Inflammatory macrophage treated with lipopolysaccharide for 4 hours (primary cell): ENCODE data around the gene KIAA1217.
"Not testable (repeated sequence)": the region's sequence is repeated elsewhere in the genome, so short reads cannot be mapped to it uniquely, and the experiment has no call there.

Source experiments
- DNase-seq: peaks from one replicate; pipeline ENCODE4 v3.0.0-alpha.2; 2020

KIAA1217 gene

DNA sequence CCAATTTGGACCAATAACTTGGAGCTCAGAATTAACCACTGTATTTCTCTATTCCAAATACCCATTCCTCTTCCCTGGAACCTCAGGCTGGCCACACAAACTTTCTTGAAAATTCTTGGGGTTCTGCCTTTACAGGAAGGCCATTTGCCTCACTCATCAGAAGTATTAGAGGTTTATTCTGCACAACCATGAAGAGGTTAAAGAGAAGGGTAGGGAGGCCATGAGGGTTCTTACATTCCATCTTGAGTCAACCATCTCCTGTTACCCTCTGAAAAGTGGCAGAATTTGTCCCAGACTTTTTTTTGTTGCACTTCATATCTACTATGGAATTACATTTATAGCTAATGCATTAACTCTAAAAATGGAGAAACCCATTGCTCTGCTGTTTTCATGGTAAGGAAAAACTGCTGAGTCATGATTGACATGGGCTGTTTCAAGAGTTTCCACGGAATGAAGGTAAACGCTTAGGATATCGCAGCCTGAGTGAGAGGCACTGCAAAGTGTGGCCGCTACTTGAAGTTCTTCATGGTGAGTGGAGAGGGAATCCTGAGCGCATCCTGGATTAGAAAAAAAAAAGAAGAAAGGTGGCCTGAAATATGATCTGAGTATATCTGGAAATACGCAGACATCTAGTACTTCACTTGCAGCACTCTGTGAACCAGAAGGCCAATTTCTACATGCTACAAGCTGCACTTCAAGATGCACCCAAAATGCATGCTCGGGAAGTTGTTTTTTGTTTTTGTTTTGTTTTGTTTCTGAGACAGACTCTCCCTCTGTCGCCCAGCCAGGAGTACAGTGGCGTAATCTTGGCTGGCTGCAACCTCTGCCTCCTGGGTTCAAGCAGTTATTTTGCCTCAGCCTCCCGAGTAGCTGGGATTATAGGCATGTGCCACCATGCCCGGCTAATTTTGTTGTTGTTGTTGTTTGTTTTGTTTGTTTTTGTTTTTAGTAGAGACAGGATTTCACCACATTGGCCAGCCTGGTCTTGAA is 83.7 kb downstream of the KIAA1217 start:
- no peak for DNase-seq

DNA sequence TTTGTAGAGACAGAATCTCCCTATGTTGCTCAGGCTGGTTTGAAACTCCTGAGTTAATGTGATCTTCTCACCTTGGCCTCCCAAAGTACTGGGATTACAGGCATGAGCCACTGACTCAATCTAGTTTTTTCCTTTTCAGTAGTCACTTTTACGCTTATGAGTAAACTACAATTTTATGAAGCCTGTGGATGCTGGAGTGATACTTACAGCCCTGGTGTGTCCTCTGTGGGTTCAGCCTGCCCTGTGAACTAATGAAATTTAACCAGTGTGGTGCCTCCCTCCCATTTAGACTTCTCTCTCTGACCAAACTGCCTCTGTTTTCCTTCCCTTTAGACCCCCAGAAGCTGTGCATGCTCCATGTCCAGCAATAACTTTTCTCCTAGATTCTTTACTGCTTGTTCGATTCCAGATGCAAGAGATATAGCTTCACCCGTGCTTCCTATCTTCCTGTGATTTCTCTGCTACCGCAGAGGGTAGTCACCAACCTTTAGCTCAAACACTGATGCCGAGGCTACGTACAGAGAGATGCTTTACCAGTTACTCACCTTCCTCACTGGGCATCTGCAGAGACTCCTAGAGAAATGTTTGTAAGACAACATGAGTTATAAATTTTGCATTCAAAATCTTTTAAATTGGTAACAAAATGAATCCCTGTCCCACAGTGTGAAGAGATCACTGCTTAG is 90.8 kb downstream of the KIAA1217 start:
- DNase-seq, result no peak

DNA sequence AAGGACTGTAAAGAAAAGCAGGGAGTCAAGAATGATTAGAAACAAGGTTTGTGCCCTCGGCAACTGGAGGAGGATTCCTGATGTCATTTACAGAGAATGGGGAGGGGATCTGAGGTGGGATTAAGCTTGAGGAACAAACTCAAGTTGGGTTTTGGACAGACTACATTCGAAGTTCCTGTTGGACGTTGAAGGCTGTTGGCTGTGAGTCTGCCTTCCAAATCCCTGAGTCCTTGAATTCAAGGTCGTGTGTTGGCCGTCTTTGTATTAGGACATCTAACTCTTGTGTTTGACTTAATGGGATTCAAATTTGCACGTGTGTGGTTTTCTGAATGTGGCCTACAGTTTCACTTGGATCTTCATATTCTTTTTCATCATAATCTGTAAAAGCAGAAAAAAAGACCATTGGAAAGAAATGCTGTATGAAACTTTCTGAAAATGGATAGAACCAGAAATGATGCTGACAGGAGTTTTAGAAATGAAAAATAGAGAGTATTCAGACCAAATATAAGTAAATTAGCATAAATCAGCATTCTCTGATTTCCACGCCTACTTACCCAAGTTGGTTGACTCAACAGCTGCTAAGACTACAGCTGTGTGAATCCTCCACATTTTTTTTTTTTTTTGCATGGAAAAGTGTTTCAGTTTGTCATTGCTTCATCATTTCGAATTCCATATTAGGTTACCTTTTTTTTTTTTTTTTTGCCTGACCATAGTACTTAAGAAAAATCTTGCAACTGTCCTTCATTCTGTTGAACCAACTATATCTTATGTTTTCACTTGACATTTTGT is 94.8 kb downstream of the KIAA1217 start:
- DNase-seq, result no peak

DNA sequence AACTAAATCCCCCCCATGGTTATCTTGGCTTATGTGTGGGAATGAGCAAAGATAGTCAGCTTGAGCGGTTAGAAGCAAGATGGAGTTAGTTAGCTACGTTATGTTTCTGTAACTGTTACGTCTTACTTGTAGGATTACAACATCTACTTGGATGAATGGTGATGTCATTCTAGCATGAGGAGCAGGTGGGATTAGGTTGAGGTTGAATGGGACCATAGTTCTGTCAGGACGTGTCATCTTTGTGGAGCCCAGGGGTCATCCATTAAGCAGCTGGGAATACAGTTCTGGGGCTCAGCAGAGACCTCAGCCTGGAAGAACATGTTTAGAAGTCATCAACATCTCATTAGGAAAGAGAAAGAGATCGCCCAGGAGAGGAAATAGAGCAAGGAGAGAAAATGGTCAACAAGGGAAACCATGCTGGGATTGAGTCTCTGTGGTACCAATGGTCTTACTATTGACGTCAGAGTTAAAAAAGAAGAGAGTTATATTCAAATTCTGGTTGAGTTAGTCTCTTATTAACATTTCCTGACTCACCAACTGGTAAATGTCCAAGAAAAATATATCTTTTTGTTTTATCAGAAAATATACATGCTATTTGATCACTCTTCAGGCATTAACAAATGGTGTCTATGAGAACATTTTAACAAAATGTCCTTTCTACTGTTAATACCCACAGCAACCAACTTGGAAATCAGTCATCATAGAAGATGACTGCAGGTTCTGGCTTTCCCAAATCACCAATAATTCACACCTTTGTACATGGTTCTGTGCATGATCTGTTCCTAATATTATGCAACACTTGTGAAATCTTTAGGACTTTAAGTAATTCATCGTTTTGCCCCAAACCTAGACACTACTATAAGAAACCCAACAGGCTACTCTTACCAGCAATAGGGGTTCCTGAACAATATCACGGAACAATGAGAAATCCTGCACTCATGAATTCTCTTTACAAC is 96.9 kb downstream of the KIAA1217 start:
- DNase-seq, result no peak

DNA sequence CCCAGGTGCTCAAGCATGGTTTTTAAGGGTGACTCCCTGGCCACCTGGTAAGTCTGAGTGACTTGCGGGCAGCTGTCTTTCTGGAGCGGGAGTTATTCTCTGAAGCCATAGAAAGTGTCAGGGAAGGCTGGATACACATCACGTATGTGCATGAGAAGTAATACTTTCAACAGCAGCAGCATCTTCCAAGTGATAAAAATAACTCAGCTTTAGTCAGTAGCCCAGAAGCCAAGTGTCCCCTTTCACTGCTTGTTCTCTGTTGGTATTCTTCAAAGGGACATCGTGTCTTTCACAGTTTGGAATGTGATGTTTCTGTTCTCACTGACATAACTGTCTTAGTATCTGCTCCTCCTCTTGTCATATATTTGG is 97.6 kb downstream of the KIAA1217 start:
- DNase-seq, result no peak

DNA sequence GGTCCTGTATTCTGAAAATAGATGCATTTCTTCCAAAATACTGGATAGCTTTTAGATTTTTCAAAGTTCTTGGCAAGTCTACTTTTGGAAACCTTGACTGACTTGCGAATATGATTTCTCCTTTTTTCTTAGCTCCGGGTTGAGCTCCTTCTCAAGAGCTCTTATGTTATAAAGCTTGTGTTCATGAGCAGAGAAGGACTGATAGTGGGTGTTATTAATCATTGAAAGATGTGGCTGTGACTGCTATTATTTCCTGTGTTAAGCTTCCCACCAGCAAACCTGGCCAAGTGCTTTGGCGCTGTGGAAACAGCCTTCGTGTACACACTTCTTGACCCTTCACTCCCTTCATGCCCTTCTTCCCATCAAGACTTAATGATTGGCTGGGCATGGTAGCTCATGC is 98.2 kb downstream of the KIAA1217 start:
- no peak for DNase-seq

GRCh38 chr10:24307696-24308485 is 99.0 kb downstream of the KIAA1217 start:
- DNase-seq, result no peak

DNA sequence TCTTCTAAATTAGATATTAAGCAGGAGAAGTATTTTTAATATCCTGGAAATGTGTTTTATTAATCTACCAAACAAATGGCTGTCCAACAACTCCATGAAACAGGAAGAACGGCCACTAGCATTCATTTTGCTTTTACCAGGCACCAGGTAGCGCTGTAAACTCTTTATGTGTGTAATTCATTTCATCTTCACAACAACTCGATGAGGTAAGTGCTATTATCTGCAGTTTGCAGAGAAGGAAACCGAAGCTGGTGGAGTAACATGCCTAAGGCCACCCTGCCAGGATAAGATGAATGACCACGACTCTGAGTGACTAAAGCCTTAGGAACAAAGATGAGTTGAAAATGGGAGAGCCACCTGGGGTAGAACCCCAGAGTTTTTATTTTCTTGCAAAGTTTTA is 101.2 kb downstream of the KIAA1217 start:
- DNase-seq, result no peak

GRCh38 chr10:24311888-24312287 is 103.0 kb downstream of the KIAA1217 start:
- DNase-seq, result no peak

DNA sequence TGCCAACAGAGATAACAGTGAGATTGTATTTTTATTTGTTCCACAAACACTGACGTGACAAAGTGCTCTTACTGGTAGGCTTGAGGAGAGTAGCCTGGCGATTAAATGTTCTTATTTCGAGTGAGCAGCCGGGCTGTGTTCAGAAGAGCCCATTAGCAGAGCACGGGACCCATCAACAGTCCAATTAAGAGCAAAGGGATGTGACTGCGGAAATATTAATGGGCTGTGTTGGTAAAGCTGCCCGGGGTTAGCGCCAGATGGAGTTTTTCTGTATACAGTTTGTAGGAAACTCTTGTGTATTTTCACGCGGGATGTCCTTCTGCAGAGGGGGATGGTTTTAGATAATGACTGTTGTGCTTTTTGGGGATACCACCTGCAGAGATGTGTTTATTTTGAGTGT is 104.3 kb downstream of the KIAA1217 start:
- DNase-seq, result no peak

GRCh38 chr10:24315211-24315610 is 106.3 kb downstream of the KIAA1217 start:
- DNase-seq, result no peak

DNA sequence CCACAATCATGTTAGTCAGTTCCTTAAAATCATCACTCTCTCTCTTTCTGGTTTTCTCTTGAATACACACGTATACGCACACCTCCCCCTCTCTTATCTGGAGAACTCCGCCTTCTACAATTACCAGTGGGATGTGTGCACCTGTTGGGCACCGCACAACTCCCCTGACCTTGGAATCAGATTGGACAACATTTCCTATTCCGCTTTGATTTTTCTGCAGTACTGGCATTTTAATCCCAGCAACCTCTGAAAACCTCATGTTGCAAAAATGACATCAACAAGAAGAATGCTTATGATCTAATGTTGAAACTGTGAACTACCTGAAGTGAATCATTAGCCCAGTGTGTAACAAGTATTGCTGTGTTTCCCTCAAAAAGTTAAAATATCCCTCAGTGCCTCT is 109.6 kb downstream of the KIAA1217 start:
- DNase-seq, result no peak

DNA sequence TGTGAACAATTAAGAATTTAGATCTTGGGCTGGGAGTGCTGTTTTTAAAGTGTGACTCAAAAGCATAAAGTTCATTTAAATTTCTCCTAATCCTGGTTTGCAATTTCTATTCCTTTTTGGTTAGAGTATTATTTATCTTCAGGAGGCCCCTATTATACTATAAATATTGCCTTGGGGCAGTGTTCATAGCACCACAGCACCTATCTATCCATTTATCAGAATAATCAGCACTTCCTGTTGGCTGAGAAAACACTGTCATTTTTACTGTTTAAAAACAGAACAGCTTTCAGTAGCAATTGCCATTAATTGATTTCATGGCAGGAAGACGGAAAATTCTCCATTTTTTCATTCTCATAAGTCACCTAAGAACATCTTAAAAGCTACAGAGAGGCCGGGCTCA is 111.4 kb downstream of the KIAA1217 start:
- no peak for DNase-seq

DNA sequence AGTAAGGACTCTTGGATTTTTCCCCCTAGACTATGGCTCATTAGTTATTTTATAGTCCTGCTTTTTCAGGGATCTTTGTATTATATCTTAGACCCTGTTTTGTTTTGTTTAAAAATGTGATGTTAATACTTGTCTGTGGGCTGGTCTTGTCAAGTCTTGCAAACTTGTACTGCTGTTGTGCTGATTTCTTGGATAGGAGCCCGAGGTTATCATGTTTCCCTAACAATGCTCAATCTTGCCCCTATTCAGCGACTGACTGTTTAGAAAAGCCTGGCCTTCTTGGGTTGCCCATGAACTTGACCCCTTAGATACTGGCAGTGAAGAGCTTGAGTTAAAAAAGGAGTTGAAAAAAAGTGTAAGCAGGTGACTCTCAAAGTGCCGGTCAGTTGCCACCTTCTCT is 115.7 kb downstream of the KIAA1217 start:
- no peak for DNase-seq

- no peak for DNase-seq
These were observed 122.5 kb downstream of the KIAA1217 start for GRCh38 chr10:24331457-24331856.

- no peak for DNase-seq
These were observed 124.8 kb downstream of the KIAA1217 start for GRCh38 chr10:24333736-24334135.

DNA sequence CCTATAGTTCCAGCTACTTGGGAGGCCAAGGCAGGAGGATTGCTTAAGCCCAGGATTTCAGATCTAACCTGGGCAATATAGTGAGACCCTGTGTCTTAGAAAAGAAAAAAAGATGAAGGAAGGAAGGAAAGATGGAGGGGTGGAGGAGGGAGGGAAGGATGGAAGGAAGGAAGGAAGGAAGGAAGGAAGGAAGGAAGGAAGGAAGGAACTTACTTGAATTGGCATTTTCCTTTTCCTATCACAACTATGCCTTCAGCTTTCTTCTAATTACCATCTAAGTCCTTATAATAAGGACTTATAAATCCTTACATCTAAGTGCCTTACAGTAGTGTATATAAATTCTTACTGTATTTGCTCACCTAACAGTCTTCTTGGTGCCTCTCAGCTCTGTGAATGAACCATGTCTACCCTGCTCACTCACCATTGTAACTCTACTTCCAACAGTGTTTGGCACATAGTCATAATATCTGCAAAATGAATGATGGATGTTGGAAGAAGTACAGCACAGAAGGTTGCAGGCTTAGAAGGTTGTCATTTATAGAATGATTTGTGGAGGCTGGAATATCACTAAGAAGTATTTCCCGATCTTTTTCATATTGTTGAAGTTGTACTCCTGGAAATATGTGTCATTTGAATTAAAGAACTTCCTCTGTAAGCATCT is 125.5 kb downstream of the KIAA1217 start:
- DNase-seq, result no peak

DNA sequence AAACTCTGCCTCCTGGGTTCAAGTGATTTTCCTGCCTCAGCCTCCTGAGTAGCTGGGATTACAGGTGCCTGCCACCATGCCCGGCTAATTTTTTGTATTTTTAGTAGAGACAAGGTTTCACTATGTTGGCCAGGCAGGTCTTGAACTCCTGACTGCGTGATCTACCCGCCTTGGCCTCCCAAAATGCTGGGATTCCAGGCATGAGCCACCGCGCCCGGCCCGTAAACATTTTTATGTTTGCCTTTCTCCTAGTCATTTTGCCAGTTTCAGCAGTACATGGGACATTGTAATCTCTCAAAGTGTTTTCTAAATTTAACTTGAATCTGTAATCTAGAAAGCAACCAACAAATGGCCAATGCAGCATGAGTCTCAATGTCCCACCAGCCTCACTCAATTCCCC is 128.8 kb downstream of the KIAA1217 start:
- DNase-seq, result not testable (repeated sequence)

DNA sequence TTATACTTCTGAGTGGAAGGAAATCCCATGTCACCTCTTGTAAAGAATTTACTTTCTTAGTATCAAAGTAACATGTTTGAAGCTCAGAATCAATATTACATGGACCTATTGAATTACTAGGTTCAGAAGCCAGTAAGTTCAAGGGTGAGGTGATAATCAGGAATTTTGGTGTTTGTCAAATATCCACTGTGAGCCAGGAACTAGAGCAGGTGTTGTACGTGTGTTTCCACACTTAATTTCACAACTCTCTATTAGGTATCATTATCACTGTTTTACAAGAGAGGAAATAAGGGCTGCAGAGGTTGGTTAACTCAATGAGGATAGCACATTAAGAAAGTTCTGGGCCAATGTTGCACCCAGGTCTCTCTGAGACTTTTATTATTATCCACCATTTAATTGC is 130.4 kb downstream of the KIAA1217 start:
- no peak for DNase-seq

DNA sequence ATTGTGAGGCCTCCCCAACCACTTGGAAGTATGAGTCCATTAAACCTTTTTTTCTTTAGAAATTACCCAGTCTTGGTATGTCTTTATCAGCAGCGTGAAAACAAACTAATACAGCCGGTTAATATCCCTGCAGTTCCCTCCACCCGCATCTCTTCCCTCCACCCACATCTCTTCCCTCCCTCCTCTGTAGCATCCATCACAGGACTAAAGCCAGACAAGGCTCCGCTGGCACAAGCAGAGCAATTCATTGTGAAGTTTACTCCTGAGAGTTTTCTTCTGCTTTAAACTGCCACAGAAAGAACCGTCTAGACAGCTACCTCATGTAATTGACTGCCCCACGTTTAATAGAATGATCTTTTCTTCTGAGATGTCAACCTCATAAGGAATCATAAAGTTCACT is 131.5 kb downstream of the KIAA1217 start:
- DNase-seq, result no peak

- no peak for DNase-seq
These were observed 131.9 kb downstream of the KIAA1217 start for GRCh38 chr10:24340883-24341282.
